Gastrocnemius medialis (tissue), 4 donors: ENCODE results near the gene TBCA. TPM values are rescaled to one million over a fixed set of nuclear protein-coding genes. Genes with fewer than 3 reads are reported as not detected.

ENCODE experiments used
- ATAC-seq, 2 donors: fragments of 150-250 bp; one replicate each; pipeline ENCODE4 v1.9.1; 2016
- DNase-seq, 2 donors: peaks; one replicate each; pipeline ENCODE4 v3.0.0-alpha.2; 2019
- H3K27ac ChIP-seq, 4 donors: fragments of 200-600 bp; sonication (generic); 1 replicate in 1 of 4; 2 replicates in 3 of 4; pipeline ENCODE4 v1.5.1; 2016 to 2018; ENCODE audit warnings: mild to moderate bottlenecking in 2 of 4, moderate library complexity in 1 of 4
- H3K27me3 ChIP-seq, 3 donors: fragments of 200-600 bp; sonication (generic) in 2 of 3; 1 replicate in 1 of 3; 2 replicates in 2 of 3; pipeline versions ENCODE4 v1.5.1 to v1.6.0; 2016 to 2019; ENCODE audit warnings: mild to moderate bottlenecking in 1 of 3, moderate library complexity in 1 of 3
- H3K36me3 ChIP-seq, 2 donors: fragments of 200-600 bp; sonication (generic) in 1 of 2; one replicate each; pipeline ENCODE4 v1.5.1; 2017 to 2018
- H3K4me1 ChIP-seq, 2 donors: fragments of 200-600 bp; sonication (generic) in 1 of 2; one replicate each; pipeline ENCODE4 v1.5.1; 2016 to 2017; ENCODE audit warnings: mild to moderate bottlenecking in 2 of 2
- H3K4me3 ChIP-seq, 4 donors: fragments of 200-600 bp; sonication (generic) in 3 of 4; 1 replicate in 1 of 4; 2 replicates in 3 of 4; pipeline ENCODE4 v1.5.1; 2016 to 2019; ENCODE audit warnings: mild to moderate bottlenecking in 2 of 4
- H3K9me3 ChIP-seq, 3 donors: fragments of 200-600 bp; sonication (generic) in 2 of 3; 1 replicate in 1 of 3; 2 replicates in 2 of 3; pipeline ENCODE4 v1.5.1; 2016 to 2019
- CTCF ChIP-seq, 5 experiments: fragments of 450-650 bp in 3 of 5; fragments of 200-600 bp in 2 of 5; sonication (generic) in 2 of 5; IDR thresholded peaks in 4 of 5; conservative IDR thresholded peaks in 1 of 5; 1 replicate in 4 of 5; 2 replicates in 1 of 5; pipeline ENCODE4 v1.5.1; 2016 to 2019; ENCODE audit warnings: antibody characterized with exemption in 5 of 5, mild to moderate bottlenecking in 3 of 5, moderate library complexity in 3 of 5
- POLR2A ChIP-seq, 2 donors: fragments of 450-650 bp; IDR thresholded peaks; one replicate each; pipeline ENCODE4 v1.6.1; 2017; ENCODE audit warnings: antibody characterized with exemption in 2 of 2, mild to moderate bottlenecking in 2 of 2, moderate library complexity in 2 of 2
- in situ Hi-C, 4 donors: fragments of 200-750 bp; cut with MboI; loops; one replicate each; pipeline versions ENCODE4 v1.15.0 to v1.8.0; 2017; ENCODE audit warnings: low sequenced_read_pairs in 4 of 4
- intact Hi-C: fragments of 100-400 bp; cut with DNase I; formaldehyde crosslinking; loops from one replicate; pipeline ENCODE4 v1.15.1; 2023; ENCODE audit warnings: low total_unique reads
- total RNA-seq, 4 donors: library from RNA; depleted of rRNA; stranded (reverse); fragments of >200 nt; gene quantifications; one replicate each; pipeline versions ENCODE4 v1.1.0 to v1.2.3, GENCODE V29; 2016

The TBCA gene
- total RNA-seq, 4 donors from 2014 or later = 63.7 to 106 (median 88.1) TPM

GRCh38 chr5:77770293-77771005 lies 5.7 kb downstream of the TBCA start:
- ATAC-seq = no peak
- no peak for DNase-seq
- intact Hi-C loops = loop anchor here (10.0 kb wide), 1 partner anchor 126 kb away; no protein-coding TSS in a partner anchor

GRCh38 chr5:77768978-77769377 lies 7.2 kb downstream of the TBCA start:
- Histone ChIP-seq H3K9me3 (no peaks in the 10 kb centered on the region), H3K4me1 (peaks cover 43 to 49% of the 10 kb centered on the region in 2 donors), H3K27ac (no peak overlapping the region), H3K36me3 (peaks cover 0 to 22% of the 10 kb centered on the region in 2 donors), H3K27me3 (no peaks in the 10 kb centered on the region), H3K4me3 (no peak overlapping the region)
- in situ Hi-C loops (no loop called here), intact Hi-C loops (loop anchor here (5.0 kb wide), 1 partner anchor 67 kb away; no protein-coding TSS in a partner anchor)
- DNase-seq (no peak), ATAC-seq (no peak)
- TF ChIP-seq CTCF (IDR thresholded peaks at IDR 0.05 in 4 of 5, conservative IDR thresholded peaks at IDR 0.05 in 1 of 5) = no peak
- no peak for TF ChIP-seq POLR2A (IDR thresholded peaks at IDR 0.05)

More at GRCh38 chr5:77770293-77771005, 5.7 kb downstream of the TBCA start:
- Histone ChIP-seq H3K4me1 (peaks cover 54 to 55% of the 10 kb centered on the region in 2 donors), H3K9me3 (no peaks in the 10 kb centered on the region), H3K27me3 (no peaks in the 10 kb centered on the region), H3K4me3 (no peak overlapping the region), H3K36me3 (peaks cover 0 to 23% of the 10 kb centered on the region in 2 donors), H3K27ac (no peak overlapping the region)
- TF ChIP-seq POLR2A (IDR thresholded peaks at IDR 0.05) = no peak
- TF ChIP-seq CTCF (IDR thresholded peaks at IDR 0.05 in 4 of 5, conservative IDR thresholded peaks at IDR 0.05 in 1 of 5) = no peak
- in situ Hi-C loops = no loop called here

- no peak for ATAC-seq
- H3K27ac ChIP-seq = no peak overlapping the region
- DNase-seq = no peak
- in situ Hi-C loops (no loop called here), intact Hi-C loops (loop anchor here (5.0 kb wide), 1 partner anchor 65 kb away; no protein-coding TSS in a partner anchor)
- H3K4me1 ChIP-seq = peaks cover 26 to 33% of the 10 kb centered on the region in 2 donors
- TF ChIP-seq CTCF (IDR thresholded peaks at IDR 0.05 in 4 of 5, conservative IDR thresholded peaks at IDR 0.05 in 1 of 5) (no peak), POLR2A (IDR thresholded peaks at IDR 0.05) (no peak)
- H3K36me3 ChIP-seq = peaks cover 0 to 16% of the 10 kb centered on the region in 2 donors
- H3K4me3 ChIP-seq = no peak overlapping the region
- H3K27me3 ChIP-seq = no peaks in the 10 kb centered on the region
- H3K9me3 ChIP-seq = no peaks in the 10 kb centered on the region
These were observed 8.8 kb downstream of the TBCA start for GRCh38 chr5:77767301-77767700.

GRCh38 chr5:77761606-77762005 lies 14.5 kb downstream of the TBCA start:
- TF ChIP-seq POLR2A (IDR thresholded peaks at IDR 0.05) (no peak), CTCF (IDR thresholded peaks at IDR 0.05 in 4 of 5, conservative IDR thresholded peaks at IDR 0.05 in 1 of 5) (no peak)

More at GRCh38 chr5:77761606-77762005, 14.5 kb downstream of the TBCA start:
- intact Hi-C loops (no loop called here), in situ Hi-C loops (no loop called here)
- ATAC-seq = no peak
- H3K4me1 ChIP-seq = peaks cover 9 to 16% of the 10 kb centered on the region in 2 donors
- H3K36me3 ChIP-seq = no peaks in the 10 kb centered on the region
- no peaks in the 10 kb centered on the region for H3K27me3 ChIP-seq
- H3K27ac ChIP-seq = no peak overlapping the region
- DNase-seq = no peak
- no peak overlapping the region for H3K4me3 ChIP-seq
- H3K9me3 ChIP-seq = no peaks in the 10 kb centered on the region
